Measurements from ENCODE around the gene LIN7B. TPM values are rescaled to one million over a fixed set of nuclear protein-coding genes. Genes with fewer than 3 reads are reported as not detected.

LIN7B gene
- total RNA-seq, 4 donors from 2014 or later, result 20.0 to 39.8 (median 32.3) TPM

DNA sequence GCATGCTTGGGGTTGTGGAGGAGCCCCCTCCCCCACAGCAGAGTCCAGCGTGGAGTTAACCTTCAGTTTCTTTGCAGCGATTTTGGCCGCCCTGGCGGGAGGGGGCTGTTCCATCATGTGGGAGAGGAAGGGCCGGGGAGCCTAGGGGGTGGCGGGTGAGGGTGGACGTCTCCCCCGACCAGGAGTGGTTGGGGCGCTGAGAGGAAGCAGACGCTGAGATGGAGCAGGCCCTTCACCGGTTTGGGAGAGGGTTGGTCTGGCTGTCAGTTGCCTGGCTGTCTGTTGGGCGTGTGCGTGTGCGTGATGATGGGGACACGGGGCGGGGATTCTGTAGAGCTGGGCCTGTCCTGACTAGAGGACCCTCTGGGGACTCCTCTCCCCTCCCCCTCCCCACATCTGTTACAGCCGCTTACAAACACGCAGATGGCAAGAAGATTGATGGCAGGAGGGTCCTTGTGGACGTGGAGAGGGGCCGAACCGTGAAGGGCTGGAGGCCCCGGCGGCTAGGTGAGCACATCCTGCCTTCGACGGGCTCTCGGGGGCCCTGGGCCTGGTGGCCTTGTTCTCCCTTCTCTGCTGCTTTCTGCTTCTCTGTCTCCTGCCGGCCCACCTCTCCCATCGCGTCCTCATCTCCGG, 9.8 kb upstream of the LIN7B start:
- H3K4me1 ChIP-seq, result peaks cover 4% of the 10 kb centered on the region
- H3K36me3 ChIP-seq, result peaks cover 99% of the 10 kb centered on the region
- H3K27ac ChIP-seq, result no peak overlapping the region
- 80% methylated on average over 30 of the region's 30 CpGs for WGBS
- no peaks in the 10 kb centered on the region for H3K27me3 ChIP-seq
- no peaks in the 10 kb centered on the region for H3K9me3 ChIP-seq
- DNase-seq (ENCODE audit: low spot score in 2 of 2), result no peak
- no peak for TF ChIP-seq POLR2AphosphoS5 (IDR thresholded peaks at IDR 0.05)
- TF ChIP-seq EP300 (IDR thresholded peaks at IDR 0.05), result no peak
- TF ChIP-seq CTCF (IDR thresholded peaks at IDR 0.05), result no peak
- TF ChIP-seq POLR2A (IDR thresholded peaks at IDR 0.05), result no peak
- no peak overlapping the region for H3K4me3 ChIP-seq

DNA sequence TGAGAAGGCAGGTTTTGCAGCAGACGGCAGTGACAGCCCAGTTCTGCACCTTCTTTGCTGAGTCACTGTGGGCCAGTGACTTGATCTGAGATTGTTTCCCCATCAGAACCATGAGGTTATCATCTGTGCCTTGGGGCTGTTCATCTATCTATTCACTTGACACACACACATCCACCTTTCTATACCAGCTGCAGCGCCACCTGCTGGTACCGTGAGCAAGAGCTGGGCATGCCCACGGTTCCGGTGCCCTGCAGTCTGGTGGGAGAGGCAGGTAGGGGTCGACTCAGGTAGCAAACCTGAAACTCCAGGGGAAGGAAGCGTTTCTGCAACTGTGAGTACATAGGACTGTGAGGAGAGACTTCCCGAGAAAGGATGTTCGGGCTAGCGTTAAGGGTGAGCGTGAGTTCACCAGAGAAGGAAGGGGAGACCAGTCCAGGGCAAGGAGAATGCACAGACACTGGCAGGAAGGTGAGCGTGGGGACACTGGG, 7.5 kb upstream of the LIN7B start:
- 60% methylated on average over 12 of the region's 12 CpGs for WGBS
- H3K9me3 ChIP-seq, result no peaks in the 10 kb centered on the region
- no peak overlapping the region for H3K27ac ChIP-seq
- peaks cover 12% of the 10 kb centered on the region for H3K4me1 ChIP-seq
- H3K36me3 ChIP-seq, result peaks cover 75% of the 10 kb centered on the region
- H3K27me3 ChIP-seq, result no peaks in the 10 kb centered on the region
- no peak overlapping the region for H3K4me3 ChIP-seq
- DNase-seq (ENCODE audit: low spot score in 2 of 2), result no peak
- TF ChIP-seq POLR2AphosphoS5 (IDR thresholded peaks at IDR 0.05) (no peak), POLR2A (IDR thresholded peaks at IDR 0.05) (no peak), CTCF (IDR thresholded peaks at IDR 0.05) (peak; percentile 45 to 80), EP300 (IDR thresholded peaks at IDR 0.05) (no peak)

- Histone ChIP-seq H3K4me3 (no peak overlapping the region), H3K4me1 (peaks cover 12% of the 10 kb centered on the region), H3K27ac (no peak overlapping the region), H3K36me3 (peaks cover 64% of the 10 kb centered on the region), H3K27me3 (no peaks in the 10 kb centered on the region), H3K9me3 (no peaks in the 10 kb centered on the region)
- no peak for DNase-seq (ENCODE audit: low spot score in 2 of 2)
- TF ChIP-seq POLR2AphosphoS5 (IDR thresholded peaks at IDR 0.05) (no peak), CTCF (IDR thresholded peaks at IDR 0.05) (no peak), POLR2A (IDR thresholded peaks at IDR 0.05) (no peak), EP300 (IDR thresholded peaks at IDR 0.05) (no peak)
- WGBS, result 96% methylated on average over 93 of the region's 93 CpGs
Observed at GRCh38 chr19:49107625-49108459, 6.3 kb upstream of the LIN7B start.

- no peaks in the 10 kb centered on the region for H3K9me3 ChIP-seq
- no peaks in the 10 kb centered on the region for H3K27me3 ChIP-seq
- TF ChIP-seq POLR2AphosphoS5 (IDR thresholded peaks at IDR 0.05) (no peak), EP300 (IDR thresholded peaks at IDR 0.05) (no peak), POLR2A (IDR thresholded peaks at IDR 0.05) (no peak), CTCF (IDR thresholded peaks at IDR 0.05) (no peak)
- no peak overlapping the region for H3K4me3 ChIP-seq
- peaks cover 52% of the 10 kb centered on the region for H3K36me3 ChIP-seq
- no peak for DNase-seq (ENCODE audit: low spot score in 2 of 2)
- peaks cover 21% of the 10 kb centered on the region for H3K4me1 ChIP-seq
- WGBS, result 70% methylated on average over 5 of the region's 5 CpGs
- no peak overlapping the region for H3K27ac ChIP-seq
Observed at GRCh38 chr19:49109051-49109450, 5.1 kb upstream of the LIN7B start.

- Histone ChIP-seq H3K27me3 (no peaks in the 10 kb centered on the region), H3K9me3 (no peaks in the 10 kb centered on the region), H3K27ac (no peak overlapping the region), H3K4me1 (peaks cover 23% of the 10 kb centered on the region), H3K4me3 (no peak overlapping the region), H3K36me3 (peaks cover 45% of the 10 kb centered on the region)
- TF ChIP-seq POLR2A (IDR thresholded peaks at IDR 0.05) (no peak), POLR2AphosphoS5 (IDR thresholded peaks at IDR 0.05) (no peak), CTCF (IDR thresholded peaks at IDR 0.05) (no peak), EP300 (IDR thresholded peaks at IDR 0.05) (no peak)
- 72% methylated on average over 8 of the region's 8 CpGs for WGBS
- no peak for DNase-seq (ENCODE audit: low spot score in 2 of 2)
Observed at GRCh38 chr19:49109569-49110233, 4.5 kb upstream of the LIN7B start.

Measured in suprapubic skin (tissue), 4 donors.